Inflammatory macrophage treated with lipopolysaccharide for 1 hour (primary cell): ENCODE data around the gene CDH4.
"Not testable (repeated sequence)": the region's sequence is repeated elsewhere in the genome, so short reads cannot be mapped to it uniquely, and the experiment has no call there.

Source experiments
- DNase-seq, 2 donors: peaks; one replicate each; pipeline ENCODE4 v3.0.0-alpha.2; 2020 to 2022

Gene CDH4

GRCh38 chr20:61839912-61840778 lies 588.1 kb downstream of the CDH4 start:
- DNase-seq = no peak

DNA sequence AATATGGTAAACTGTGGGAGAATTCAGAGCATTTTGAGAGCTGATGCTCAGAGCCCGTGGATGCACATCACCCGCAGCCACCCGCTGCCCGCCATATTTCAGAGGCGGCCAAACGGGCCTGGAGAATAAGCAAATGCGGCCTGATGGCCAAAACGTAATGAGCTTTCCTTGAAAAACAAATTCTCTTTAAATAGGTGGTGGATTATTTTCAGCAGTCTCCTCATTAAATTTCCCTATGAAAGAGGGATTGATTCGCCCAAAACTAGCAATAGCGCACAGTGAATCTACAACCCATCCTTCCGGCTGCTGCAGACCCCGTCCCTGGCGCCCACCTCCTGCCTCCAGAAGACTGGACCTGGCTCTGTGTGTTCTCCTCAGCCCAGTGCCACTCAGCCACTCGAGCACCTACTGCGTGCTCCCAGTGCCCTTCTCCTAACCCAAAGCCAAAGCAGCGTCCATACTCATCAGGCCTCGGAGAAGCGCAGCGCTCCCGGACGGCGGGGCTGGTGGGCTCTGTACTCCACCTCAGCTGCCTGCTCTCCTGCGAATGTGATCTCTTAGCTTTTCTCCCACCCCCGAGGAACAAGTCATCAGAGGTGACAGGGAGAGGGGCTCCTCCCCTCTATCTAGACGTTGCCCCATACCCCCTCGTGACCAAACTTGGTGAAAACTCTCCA lies 588.9 kb downstream of the CDH4 start:
- no peak for DNase-seq

- no peak for DNase-seq
Measured at GRCh38 chr20:61841551-61841950, 589.5 kb downstream of the CDH4 start.

DNA sequence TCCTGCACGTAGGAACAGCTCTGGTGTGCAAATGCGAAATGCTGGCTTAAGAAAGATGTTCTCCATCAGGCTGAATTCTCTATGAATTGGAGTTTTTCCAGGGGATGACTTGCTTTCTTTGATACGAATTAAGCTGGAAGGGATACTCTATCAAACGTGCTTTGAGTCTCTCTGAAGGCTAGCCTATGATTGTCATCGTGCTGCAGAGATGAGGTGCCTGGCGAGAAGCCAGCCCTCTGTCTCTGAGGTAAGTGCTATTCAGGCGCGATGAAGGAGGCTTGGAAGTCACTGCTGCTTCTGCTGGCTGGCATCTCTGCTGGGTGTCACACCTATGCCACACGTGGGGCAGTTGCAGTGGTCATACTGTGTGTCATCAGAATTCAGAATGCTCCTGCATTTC lies 589.9 kb downstream of the CDH4 start:
- DNase-seq = no peak

DNA sequence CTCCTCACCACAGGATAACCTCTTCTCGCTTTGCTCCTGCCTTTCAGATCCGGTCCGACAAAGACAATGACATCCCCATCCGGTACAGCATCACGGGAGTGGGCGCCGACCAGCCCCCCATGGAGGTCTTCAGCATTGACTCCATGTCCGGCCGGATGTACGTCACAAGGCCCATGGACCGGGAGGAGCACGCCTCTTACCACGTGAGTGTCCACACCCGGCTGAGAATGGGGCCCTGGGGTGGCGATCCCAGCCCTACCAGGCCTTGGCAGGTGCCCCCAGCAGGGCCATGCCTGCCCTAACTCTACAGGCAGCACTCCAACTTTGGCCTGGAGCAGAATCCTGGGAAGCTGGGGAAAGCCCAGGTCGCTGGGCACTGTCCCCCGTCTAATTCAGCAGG lies 592.6 kb downstream of the CDH4 start:
- DNase-seq = no peak

DNA sequence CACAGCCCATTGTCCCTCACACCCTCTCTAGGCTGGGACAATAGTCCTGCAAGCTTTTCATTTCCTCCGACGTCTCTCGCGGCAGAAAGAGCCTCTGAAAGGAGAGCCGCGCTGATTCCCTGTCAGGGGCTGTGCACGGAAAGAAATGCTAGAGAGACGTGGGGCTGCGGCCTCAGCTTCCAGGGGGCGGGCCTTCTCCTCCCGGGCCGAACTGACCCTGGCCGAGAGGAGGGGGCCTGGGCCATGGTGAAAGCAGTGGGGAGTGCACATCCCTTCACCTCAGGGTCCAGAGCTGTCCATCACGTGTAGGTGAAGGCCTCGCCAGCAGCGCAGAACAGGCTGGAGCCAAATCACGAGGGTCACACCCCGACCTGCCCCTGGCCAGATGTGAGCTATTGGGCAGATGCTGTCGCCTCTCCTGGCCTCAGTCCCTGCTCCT lies 593.2 kb downstream of the CDH4 start:
- no peak for DNase-seq

GRCh38 chr20:61846074-61846473 lies 594.0 kb downstream of the CDH4 start:
- DNase-seq = no peak

DNA sequence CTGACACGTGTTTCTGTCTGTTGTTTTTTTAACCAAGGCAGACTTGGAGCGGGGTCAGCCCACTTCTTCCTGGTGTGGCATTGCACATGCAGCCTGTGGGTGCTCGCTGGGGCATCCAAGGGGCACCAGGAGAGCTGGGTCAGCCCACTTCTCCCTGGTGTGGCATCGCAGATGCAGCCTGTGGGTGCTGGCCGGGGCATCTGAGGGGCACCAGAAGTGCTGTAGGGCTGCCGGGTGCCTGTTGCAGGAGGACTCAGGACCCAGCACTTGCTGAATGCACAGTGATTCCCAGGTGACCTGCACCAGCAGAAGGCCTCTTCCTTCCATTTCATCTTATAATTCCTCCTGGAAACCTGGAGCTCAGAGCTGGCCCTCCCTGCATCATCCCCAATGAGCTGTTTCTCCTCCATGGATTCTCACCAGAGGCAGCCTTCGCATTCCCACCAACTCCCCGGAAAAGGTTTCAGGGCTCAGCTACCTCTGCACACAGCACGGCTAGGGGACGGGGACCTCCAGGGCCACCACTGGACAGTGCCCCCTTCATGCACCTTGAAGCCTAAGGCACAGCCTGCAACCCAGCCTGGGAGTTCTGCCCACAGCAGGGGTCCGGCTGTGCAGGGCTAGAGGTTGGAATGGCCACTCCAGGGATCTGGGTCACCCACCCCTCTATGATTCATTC lies 594.8 kb downstream of the CDH4 start:
- no peak for DNase-seq

- no peak for DNase-seq
Measured at GRCh38 chr20:61847420-61847748, 595.3 kb downstream of the CDH4 start.

DNA sequence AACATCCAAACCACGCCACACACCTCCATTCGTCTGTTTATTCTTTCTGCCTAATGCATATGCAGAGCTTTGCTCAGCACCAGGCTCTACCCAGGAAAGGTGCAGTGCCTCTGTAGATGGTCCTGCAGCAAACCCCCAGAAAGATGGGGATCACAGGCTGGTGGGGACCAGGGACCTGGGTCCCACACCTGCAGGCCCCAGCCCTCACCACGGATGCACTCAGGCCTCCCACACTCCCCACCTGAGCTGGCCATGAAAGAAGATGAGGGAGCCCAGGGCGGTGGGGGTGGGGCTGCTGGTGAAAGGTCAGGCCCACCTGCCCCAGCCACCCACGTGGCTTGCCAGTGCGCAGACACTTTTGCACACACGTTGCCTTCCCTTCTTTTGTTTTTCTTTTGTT lies 595.9 kb downstream of the CDH4 start:
- DNase-seq = no peak

DNA sequence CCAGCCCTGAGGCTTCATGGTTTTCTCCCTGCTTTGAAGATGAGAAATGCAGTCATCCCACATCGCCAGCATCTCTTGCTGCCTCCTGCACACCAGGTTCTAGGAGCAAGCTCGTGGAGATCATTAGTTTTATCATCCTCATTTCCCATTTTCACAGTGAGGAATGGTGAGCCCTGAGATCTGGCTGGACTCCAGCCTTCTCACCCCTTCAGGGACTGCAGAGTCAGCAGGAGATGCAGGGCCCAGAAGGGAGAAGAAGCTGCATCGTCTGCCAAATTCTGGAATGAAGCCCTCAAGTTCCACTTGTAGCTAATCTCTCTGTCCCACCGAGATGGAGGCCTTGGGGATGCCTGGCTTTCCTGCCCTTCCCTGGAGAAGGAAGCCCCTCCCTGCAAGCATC lies 596.8 kb downstream of the CDH4 start:
- DNase-seq = no peak

GRCh38 chr20:61849376-61849775 lies 597.3 kb downstream of the CDH4 start:
- DNase-seq = no peak

GRCh38 chr20:61849822-61850221 lies 597.8 kb downstream of the CDH4 start:
- no peak for DNase-seq

GRCh38 chr20:61850457-61850856 lies 598.4 kb downstream of the CDH4 start:
- DNase-seq = no peak

GRCh38 chr20:61850926-61851900 lies 599.2 kb downstream of the CDH4 start:
- no peak for DNase-seq

DNA sequence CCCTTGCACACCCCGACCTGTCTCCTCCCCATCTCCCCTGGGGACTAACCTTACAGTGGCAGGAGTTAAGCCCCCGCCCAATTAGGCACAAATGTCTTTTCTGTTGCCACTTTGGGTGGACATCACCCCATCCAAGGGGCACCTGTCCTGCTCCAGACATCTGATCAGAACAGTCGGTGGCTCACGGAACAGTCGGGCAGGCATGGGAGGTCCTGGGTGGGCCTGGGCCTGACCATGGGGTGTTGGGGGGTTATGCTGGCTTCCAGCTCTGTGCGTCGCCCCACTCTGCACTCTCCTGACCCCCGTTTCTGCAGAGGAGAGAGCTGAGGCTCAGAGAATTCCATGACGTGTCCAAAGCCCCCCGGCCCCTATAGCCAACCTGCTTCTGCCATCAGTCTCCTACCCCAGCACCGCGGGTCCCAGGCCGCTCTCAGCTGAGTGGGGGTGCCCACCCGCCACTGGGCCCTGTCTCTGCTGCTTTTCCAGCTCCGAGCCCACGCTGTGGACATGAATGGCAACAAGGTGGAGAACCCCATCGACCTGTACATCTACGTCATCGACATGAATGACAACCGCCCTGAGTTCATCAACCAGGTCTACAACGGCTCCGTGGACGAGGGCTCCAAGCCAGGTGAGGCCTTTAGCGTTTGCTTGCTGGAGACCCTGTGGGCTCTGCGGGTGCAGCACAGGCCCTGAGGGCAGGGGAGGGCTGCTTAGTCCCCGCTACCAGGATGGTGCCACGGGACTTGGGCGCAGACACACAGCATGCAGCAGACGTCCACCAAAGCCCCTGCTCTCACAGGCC lies 600.4 kb downstream of the CDH4 start:
- DNase-seq = no peak

DNA sequence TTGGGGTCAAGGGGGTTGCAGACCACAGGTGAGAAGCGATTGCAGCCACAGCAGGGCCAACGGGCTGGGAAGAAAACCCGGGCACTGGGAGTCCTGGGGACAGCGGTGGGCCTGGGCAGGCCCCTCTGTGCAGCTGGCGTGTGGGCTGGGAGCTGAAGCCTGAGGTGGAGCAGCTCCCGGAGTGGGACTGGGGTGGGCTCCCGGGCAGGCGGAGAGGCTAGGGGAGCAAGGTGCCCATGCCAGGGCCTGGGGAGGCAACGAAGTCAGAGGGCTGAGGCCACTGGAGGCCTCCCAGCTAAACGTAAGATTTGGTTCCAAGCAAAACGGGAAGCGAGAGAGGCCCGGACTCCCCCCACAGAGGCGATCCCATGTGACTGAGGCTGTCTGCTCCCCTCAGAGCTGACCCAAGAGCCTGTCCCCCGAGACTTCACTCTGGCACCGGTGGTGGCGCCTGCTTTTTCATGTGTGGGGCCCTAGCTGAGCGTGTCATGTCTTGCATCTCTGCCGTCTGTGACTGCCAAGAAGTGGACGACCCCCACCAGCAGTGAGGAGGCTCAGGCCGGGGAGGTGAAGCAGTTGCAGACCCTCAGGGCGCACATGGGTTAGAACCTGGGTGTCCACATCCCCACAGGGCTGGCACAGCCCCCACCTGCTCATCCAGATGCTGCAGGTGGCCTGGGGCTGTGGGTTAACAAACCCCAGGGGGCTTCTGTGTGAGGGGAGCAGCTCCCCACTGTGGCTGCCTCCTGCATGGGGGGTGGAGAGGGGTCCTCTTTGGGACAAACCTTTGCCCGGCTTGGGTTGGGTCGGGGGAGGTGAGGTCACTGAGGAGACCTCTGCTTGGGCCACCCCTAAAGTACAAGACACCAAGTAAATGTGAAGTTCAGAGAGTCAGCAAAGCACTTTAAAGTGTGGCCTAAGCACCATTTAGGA lies 601.3 kb downstream of the CDH4 start:
- no peak for DNase-seq

DNA sequence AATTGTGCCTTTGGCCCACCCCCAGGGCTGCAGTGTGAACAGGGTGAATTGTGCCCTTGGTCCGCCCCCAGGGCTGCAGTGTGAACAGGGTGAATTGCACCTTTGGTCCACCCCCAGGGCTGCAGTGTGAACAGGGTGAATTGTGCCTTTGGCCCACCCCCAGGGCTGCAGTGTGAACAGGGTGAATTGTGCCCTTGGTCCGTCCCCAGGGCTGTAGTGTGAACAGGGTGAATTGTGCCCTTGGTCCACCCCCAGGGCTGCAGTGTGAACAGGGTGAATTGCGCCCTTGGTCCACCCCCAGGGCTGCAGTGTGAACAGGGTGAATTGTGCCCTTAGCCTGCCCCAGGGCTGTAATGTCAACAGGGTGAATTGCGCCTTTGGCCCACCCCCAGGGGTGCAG lies 602.5 kb downstream of the CDH4 start:
- not testable (repeated sequence) for DNase-seq

DNA sequence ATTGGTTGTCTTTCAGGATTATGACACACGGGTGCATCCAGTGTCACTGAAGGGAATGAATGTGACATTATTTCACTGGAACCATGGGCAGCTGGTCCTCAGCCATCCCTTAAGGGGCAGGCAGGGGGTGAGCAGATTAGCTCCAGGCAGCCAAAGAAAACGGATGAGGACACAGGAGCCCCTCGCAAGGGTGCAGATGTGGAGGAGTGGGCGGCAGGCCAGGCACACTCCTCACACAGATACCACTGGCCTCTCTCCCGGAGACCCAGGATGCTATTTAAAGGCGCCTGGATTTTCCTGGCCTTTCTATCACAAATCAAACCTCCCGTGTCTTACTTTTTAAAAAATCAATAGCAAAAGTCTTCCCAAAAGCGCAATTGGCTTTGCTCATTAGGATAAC lies 603.2 kb downstream of the CDH4 start:
- no peak for DNase-seq

GRCh38 chr20:61856626-61857413 lies 604.8 kb downstream of the CDH4 start:
- no peak for DNase-seq
